H9 (cell line): Measurements from ENCODE around the gene HOXD10. TPM values are rescaled to one million over a fixed set of nuclear protein-coding genes. Genes with fewer than 3 reads are reported as not detected.

Experiments used
- DNase-seq: peaks from one replicate; pipeline ENCODE4 v3.0.0-alpha.2; 2017
- H2AFZ ChIP-seq: one replicate; pipeline ENCODE4 v1.6.1; 2013; ENCODE audit warnings: mild to moderate bottlenecking, low read length, control low read depth, moderate library complexity
- H2AK5ac ChIP-seq: 2 replicates; pipeline ENCODE4 v1.6.1; 2013; ENCODE audit warnings: low read length, control low read depth, mixed read lengths; ENCODE audit not compliant: insufficient read length
- H2BK120ac ChIP-seq: one replicate; pipeline ENCODE4 v1.6.1; 2013; ENCODE audit warnings: low read depth, mild to moderate bottlenecking, low read length, control low read depth, inconsistent platforms; ENCODE audit not compliant: poor library complexity, severe bottlenecking
- H2BK12ac ChIP-seq: 2 replicates; pipeline ENCODE4 v1.6.1; 2013; ENCODE audit warnings: low read length, control low read depth, mixed read lengths, low read depth; ENCODE audit not compliant: insufficient read length
- H2BK15ac ChIP-seq: 2 replicates; pipeline ENCODE4 v1.6.1; 2013; ENCODE audit warnings: low read depth, low read length, control low read depth
- H2BK20ac ChIP-seq: one replicate; pipeline ENCODE4 v1.6.1; 2013; ENCODE audit warnings: low read depth, mild to moderate bottlenecking, low read length, control low read depth, inconsistent platforms; ENCODE audit not compliant: poor library complexity, severe bottlenecking
- H2BK5ac ChIP-seq: 2 replicates; pipeline ENCODE4 v1.6.1; 2013; ENCODE audit warnings: low read length, control low read depth, mixed read lengths; ENCODE audit not compliant: insufficient read length
- H3K14ac ChIP-seq: 2 replicates; pipeline ENCODE4 v1.6.1; 2013; ENCODE audit warnings: low read length, control low read depth; ENCODE audit not compliant: insufficient read depth
- H3K18ac ChIP-seq: 2 replicates; pipeline ENCODE4 v1.6.1; 2013; ENCODE audit warnings: low read depth, mild to moderate bottlenecking, mixed read lengths, low read length, control low read depth; ENCODE audit not compliant: insufficient read length
- H3K23ac ChIP-seq: 2 replicates; pipeline ENCODE4 v1.6.1; 2013; ENCODE audit warnings: low read length, control low read depth, mixed read lengths, low read depth; ENCODE audit not compliant: insufficient read length
- H3K23me2 ChIP-seq: 2 replicates; pipeline ENCODE4 v1.6.1; 2013; ENCODE audit warnings: low read depth, mild to moderate bottlenecking, mixed read lengths, low read length, control low read depth; ENCODE audit not compliant: insufficient read length, poor library complexity, severe bottlenecking
- H3K27ac ChIP-seq: 2 replicates; pipeline ENCODE4 v1.5.1; 2013; ENCODE audit warnings: low read length, control low read depth, mixed read lengths, low read depth; ENCODE audit not compliant: insufficient read length
- H3K27me3 ChIP-seq: 2 replicates; pipeline ENCODE4 v1.6.1; 2013; ENCODE audit warnings: low read length, control low read depth, inconsistent platforms; ENCODE audit not compliant: insufficient read depth
- H3K4ac ChIP-seq: 2 replicates; pipeline ENCODE4 v1.6.1; 2013; ENCODE audit warnings: low read depth, mild to moderate bottlenecking, control low read depth, inconsistent platforms, low read length, moderate library complexity
- H3K4me1 ChIP-seq: 2 replicates; pipeline ENCODE4 v1.6.1; 2013; ENCODE audit warnings: low read length, control low read depth, inconsistent platforms; ENCODE audit not compliant: insufficient read depth
- H3K4me2 ChIP-seq: 2 replicates; pipeline ENCODE4 v1.6.1; 2013; ENCODE audit warnings: low read length, control low read depth, mixed read lengths; ENCODE audit not compliant: insufficient read length, insufficient read depth
- H3K56ac ChIP-seq: 2 replicates; pipeline ENCODE4 v1.6.1; 2013; ENCODE audit warnings: low read depth, mild to moderate bottlenecking, mixed read lengths, low read length, control low read depth; ENCODE audit not compliant: insufficient read length
- H3K79me1 ChIP-seq: 2 replicates; pipeline ENCODE4 v1.6.1; 2013; ENCODE audit warnings: low read depth, mild to moderate bottlenecking, moderate library complexity, low read length, control low read depth, inconsistent platforms; ENCODE audit not compliant: insufficient read depth, poor library complexity, severe bottlenecking
- H3K79me2 ChIP-seq: 2 replicates; pipeline ENCODE4 v1.6.1; 2013; ENCODE audit warnings: low read length, control low read depth, inconsistent platforms; ENCODE audit not compliant: insufficient read depth
- H3K9ac ChIP-seq: 2 replicates; pipeline ENCODE4 v1.6.1; 2013; ENCODE audit warnings: low read length, control low read depth, mixed read lengths; ENCODE audit not compliant: insufficient read length; ENCODE audit errors: extremely low read depth
- H3K9me3 ChIP-seq: one replicate; pipeline ENCODE4 v1.6.1; 2013; ENCODE audit warnings: low read depth, low read length, inconsistent platforms; ENCODE audit not compliant: control insufficient read depth
- H3T11ph ChIP-seq: one replicate; pipeline ENCODE4 v1.6.1; 2013; ENCODE audit warnings: mild to moderate bottlenecking, low read length, control low read depth, inconsistent platforms
- H4K20me1 ChIP-seq: one replicate; pipeline ENCODE4 v1.6.1; 2013; ENCODE audit not compliant: control insufficient read depth, insufficient read length, insufficient read depth
- H4K5ac ChIP-seq: 2 replicates; pipeline ENCODE4 v1.6.1; 2013; ENCODE audit warnings: low read depth, mild to moderate bottlenecking, mixed read lengths, low read length, control low read depth; ENCODE audit not compliant: insufficient read length
- H4K8ac ChIP-seq: replicated peaks from 2 replicates; pipeline ENCODE4 v1.6.1; 2013; ENCODE audit warnings: low read length, control low read depth, mixed read lengths, low read depth; ENCODE audit not compliant: insufficient read length
- H4K91ac ChIP-seq: 2 replicates; pipeline ENCODE4 v1.6.1; 2013; ENCODE audit warnings: low read depth, mild to moderate bottlenecking, moderate library complexity, mixed read lengths, low read length, control low read depth; ENCODE audit not compliant: insufficient read length
- H3K27ac Mint-ChIP-seq, 3 experiments: 2 replicates in 2 of 3; 3 replicates in 1 of 3; pipeline ENCODE4 v1.8.0; 2020 to 2021; ENCODE audit warnings: mixed read lengths in 3 of 3, mild to moderate bottlenecking in 1 of 3, moderate library complexity in 1 of 3
- H3K27me3 Mint-ChIP-seq: 2 replicates; pipeline ENCODE4 v1.8.0; 2021; ENCODE audit warnings: low read depth, mild to moderate bottlenecking, moderate library complexity, mixed read lengths
- H3K36me3 Mint-ChIP-seq, 3 experiments: 2 replicates in 2 of 3; 3 replicates in 1 of 3; pipeline ENCODE4 v1.8.0; 2020 to 2021; ENCODE audit warnings: low read depth in 3 of 3, mixed read lengths in 3 of 3; ENCODE audit not compliant: insufficient read depth in 1 of 3
- H3K4me1 Mint-ChIP-seq, 2 experiments: 2 replicates each; pipeline ENCODE4 v1.8.0; 2020; ENCODE audit warnings: mixed read lengths in 2 of 2
- H3K4me3 Mint-ChIP-seq, 2 experiments: 2 replicates in 1 of 2; 3 replicates in 1 of 2; pipeline ENCODE4 v1.8.0; 2020 to 2021; ENCODE audit warnings: mild to moderate bottlenecking in 2 of 2, mixed read lengths in 2 of 2, moderate library complexity in 1 of 2
- H3K9me3 Mint-ChIP-seq, 2 experiments: 2 replicates in 1 of 2; 3 replicates in 1 of 2; pipeline ENCODE4 v1.8.0; 2020; ENCODE audit warnings: mild to moderate bottlenecking in 2 of 2, mixed read lengths in 2 of 2, moderate library complexity in 1 of 2
- CTCF ChIP-seq: fragments of 200-600 bp; sonication (generic); conservative IDR thresholded peaks from 3 replicates; pipeline ENCODE4 v1.8.0; 2021; ENCODE audit warnings: antibody characterized with exemption, mild to moderate bottlenecking
- WGBS: extraction: QIAGEN DNeasy Blood & Tissue Kit; methylation state at CpG from one replicate; pipeline ENCODE4 v1.1.7; 2013; ENCODE audit warnings: missing lambda C conversion rate, low lambda C conversion rate, mixed read lengths; ENCODE audit not compliant: insufficient read length; ENCODE audit errors: extremely low coverage; 5-methylcytosine and 5-hydroxymethylcytosine counted together
- total RNA-seq: library from RNA; stranded (reverse); gene quantifications from 2 replicates; pipeline ENCODE4 v1.2.1, GENCODE V29; 2021

HOXD10 gene
- total RNA-seq, 1 experiment from 2014 or later = not detected

GRCh38 chr2:176096986-176097819 is 19.4 kb upstream of the HOXD10 start:
- Histone ChIP-seq H3K23ac (no peak overlapping the region), H3K56ac (no peak overlapping the region), H3T11ph (no peak overlapping the region), H4K8ac (no peak overlapping the region), H3K79me2 (no peaks in the 10 kb centered on the region), H3K4me1 (peaks cover 3% of the 10 kb centered on the region; the same call in 1 of the 2 replicates), H3K9ac (no peak overlapping the region), H2BK5ac (no peak overlapping the region), H3K23me2 (peaks cover 5% of the 10 kb centered on the region), H3K27me3 (peaks cover 83% of the 10 kb centered on the region), H2AFZ (no peak overlapping the region), H3K79me1 (no peaks in the 10 kb centered on the region), H4K91ac (no peak overlapping the region), H3K4me2 (peak overlapping the region; percentile 63), H2BK12ac (no peak overlapping the region), H3K4ac (no peak overlapping the region), H2BK20ac (no peak overlapping the region), H3K27ac (no peak overlapping the region), H4K20me1 (no peaks in the 10 kb centered on the region), H3K14ac (no peak overlapping the region), H2BK120ac (no peak overlapping the region), H3K18ac (no peak overlapping the region), H4K5ac (no peak overlapping the region), H2AK5ac (no peak overlapping the region), H2BK15ac (no peak overlapping the region), H3K9me3 (no peaks in the 10 kb centered on the region)
- peak overlapping the region; percentile 36 to 76 for H3K4me3 Mint-ChIP-seq
- H3K9me3 Mint-ChIP-seq = peaks cover 2 to 29% of the 10 kb centered on the region in 2 experiments
- DNase-seq = peak; percentile 94
- H3K27me3 Mint-ChIP-seq = peaks cover 97% of the 10 kb centered on the region
- H3K27ac Mint-ChIP-seq = peak overlapping the region in 1 of 3 experiments; percentile 93; a peak in 2 of 7 replicates
- no CpG with 5 or more reads among the region's 45 CpGs for WGBS
- H3K4me1 Mint-ChIP-seq = peaks cover 24 to 37% of the 10 kb centered on the region in 2 experiments
- peak; percentile 94 for TF ChIP-seq CTCF
- H3K36me3 Mint-ChIP-seq = no peaks in the 10 kb centered on the region; a peak in 1 of 7 replicates
